GM19240 (cell line): ENCODE measurements around the gene CUL2.
"Not testable (repeated sequence)": the region's sequence is repeated elsewhere in the genome, so short reads cannot be mapped to it uniquely, and the experiment has no call there.

Source experiments
- DNase-seq: peaks from one replicate; pipeline ENCODE4 v3.0.0; 2011; ENCODE audit warnings: low spot score; ENCODE audit not compliant: insufficient read length

The CUL2 gene

DNA sequence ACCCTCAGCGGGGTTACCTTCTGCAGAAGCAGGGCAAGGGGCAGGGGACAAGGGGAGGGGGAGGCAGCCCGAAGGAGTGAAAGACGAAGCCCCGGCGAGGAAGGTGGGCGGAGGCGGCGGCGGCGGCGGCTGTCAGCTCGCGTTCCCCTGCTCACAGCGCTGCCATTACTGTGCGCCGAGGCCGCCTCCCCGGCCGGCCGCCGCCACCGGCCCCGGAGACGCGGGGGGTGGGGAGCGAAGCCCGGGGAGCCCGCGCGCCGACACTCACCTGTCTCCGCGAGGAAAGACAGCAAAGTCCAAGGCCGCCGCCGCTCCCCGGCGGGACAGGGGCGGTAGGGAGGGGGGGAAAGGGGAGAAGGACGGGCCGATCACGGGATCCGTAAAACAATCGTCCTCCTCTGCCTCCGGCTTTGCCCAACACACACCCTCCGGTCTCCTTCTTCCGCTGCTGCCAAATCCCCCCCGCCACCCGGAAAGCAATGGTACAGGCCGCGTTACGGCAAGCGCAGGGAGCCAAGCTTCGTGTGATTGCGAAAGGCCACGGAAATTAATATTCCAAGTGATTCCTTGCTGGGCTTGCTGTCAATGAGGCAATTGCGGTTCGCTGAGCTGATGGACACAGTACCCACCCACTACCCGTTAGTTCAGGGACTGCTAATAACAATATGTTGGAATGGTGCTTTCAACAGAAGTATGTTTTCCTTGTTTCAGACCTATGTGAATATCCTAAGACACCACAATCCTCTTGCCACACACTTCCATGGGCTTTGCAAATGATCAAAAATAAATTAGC, at the start of gene CUL2:
Gene CUL2 (minus strand): TSS at position 180 of the 793 bp plus-strand sequence. CDS start 19,024 bp downstream, outside the sequence.
- peak; percentile 78 for DNase-seq

DNA sequence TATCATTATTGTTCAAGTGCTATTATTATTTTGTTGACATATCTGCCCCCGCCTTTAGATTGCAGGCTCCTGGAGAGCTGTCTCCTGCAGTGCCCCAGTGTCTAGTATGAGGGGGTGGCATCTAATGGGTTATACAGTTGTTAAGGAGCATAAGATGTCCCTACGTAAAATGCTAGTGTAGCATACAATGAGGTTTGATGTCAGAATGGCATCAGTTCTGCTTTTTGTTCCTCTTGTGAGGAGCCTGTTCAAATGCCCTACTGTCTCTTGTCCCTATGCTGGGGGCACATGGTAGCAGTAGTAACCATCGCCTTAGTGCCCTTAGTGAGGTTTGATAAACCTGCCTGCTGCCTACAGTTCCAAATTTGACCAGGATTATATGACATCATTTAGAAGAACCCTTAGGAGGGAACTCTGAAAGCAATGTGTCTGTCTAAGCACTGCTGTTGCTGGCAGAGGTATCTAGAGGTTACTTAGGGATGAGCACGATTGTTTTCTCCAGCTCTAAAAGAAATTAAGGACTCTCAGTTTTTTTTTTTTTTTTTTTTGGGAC, 46.2 kb upstream of the CUL2 start:
- DNase-seq: no peak

DNA sequence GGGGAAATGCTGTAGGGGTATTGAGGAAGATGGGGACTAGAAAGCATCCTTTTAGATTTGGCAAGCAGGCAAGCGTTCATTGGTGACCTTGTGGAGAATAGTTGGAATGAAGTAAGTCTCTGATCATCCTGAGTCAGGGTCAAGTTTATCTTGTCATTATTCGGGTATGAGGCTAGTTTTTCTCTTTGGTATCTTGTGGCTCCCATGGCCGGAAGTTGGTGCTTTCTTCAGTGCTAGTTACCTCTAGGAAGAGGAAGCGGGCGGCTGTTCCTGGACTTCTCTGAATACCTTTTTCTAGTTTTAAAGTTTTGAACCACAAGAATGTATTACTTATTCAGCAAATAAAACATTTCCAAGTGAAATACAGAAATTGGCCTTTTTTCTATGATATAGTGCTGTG, 45.7 kb upstream of the CUL2 start:
- no peak for DNase-seq

DNA sequence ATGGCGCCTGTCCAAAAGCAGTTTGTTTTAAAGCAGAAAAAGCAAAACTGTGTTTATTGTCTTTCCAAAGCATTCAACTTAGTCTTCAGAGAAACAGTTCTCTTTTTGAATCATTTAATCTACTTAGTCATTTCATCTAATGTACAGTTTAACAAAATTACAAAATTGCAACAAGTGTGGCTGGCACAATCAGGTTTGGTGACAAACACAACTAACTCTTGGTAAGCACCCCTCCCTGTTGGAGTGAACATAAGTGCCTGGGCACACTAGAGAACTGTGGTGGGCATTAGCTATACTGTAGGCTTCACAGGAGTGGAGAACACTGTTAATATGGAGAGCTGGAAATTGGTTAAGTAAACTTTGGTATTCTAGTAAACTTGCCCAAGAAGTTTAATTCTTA, 43.4 kb upstream of the CUL2 start:
- no peak for DNase-seq

DNA sequence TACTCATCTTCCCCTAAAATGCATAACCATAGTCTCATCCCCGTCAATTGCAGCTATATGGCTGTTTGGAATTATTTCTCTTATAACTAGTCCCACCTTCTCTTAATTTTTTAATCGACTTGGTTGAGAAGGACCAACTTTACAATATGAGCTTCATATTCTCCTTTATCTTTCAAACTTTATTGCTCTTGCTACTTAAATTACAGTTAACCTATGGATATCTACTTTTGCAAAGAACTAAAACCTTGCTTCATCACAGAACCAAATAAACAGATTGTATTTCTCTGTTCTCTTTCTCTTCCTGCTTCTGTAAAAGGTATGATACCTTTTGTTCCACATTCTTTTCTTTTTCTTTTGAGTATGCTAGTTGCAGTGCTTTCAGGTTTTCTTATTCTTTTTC, 42.6 kb upstream of the CUL2 start:
- no peak for DNase-seq

DNA sequence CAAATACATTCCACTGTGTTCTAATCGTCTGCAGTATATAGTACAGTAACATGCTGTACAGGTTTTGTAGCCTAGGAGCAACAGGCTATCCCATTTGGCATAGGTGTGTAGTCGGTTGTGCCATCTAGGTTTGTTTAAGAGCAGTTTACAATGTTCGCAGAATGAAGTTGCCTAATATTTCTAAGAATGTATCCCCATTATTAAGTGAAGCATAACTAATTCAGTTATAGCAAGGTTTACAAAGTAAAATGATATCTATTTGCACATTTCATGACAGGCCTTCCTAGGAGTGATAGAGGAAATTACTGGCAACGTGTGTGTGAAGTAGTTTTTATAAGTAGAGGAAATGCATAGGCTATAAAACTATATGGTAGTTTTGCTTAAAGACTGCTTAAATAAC, 40.5 kb upstream of the CUL2 start:
- no peak for DNase-seq

DNA sequence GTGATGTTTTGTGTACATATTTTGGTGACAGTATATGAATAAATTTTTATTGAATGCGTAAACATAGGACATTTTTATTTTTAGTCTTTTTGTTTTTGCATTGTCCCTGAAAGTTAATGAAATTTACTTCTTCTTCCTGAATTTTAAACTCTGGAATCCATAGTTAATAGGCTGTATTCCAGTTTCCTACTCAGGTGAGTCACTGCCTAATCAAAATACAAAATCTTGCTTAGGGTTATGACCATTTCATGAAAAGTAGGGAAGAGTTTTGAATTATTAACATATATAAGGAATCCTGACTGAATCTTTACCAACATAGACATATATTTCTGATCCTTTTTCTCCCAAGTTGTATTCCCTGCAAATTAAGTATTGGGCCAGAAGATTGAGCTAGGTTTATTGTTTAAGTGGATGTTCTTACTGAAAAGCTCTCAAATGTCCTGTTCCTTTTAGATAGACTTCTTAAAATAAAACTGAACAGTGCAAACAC, 39.1 kb upstream of the CUL2 start:
- DNase-seq: no peak

DNA sequence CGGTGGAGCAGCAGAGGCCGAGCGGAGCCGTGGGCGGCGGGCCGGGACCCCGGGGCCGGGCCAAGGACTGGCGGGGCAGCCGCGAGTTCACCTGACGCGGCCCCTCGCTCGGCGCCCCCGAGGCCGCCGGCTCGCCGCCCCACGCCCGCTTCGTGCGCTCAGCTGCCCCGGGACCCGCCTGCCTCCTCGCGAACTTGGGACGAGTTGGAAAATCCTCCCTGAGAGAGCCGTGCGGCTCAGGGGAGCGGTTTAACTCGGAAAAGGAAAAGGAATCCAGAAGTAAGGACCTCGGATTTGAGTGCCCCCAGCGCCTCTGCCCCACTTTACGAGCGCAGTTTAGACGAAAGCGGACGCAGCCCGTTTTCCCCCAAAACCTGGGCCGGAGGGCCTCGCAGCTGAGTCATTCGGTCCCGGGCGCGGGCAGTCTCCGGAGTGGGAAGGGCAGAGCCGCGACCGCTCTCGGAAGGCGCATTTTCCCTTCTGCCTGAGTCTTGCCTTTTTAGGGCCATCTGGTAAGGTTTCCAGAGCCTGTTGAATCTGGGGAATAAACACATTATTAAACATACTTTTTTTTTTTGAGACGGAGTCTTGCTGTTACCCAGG, 37.2 kb upstream of the CUL2 start:
- no peak for DNase-seq

DNA sequence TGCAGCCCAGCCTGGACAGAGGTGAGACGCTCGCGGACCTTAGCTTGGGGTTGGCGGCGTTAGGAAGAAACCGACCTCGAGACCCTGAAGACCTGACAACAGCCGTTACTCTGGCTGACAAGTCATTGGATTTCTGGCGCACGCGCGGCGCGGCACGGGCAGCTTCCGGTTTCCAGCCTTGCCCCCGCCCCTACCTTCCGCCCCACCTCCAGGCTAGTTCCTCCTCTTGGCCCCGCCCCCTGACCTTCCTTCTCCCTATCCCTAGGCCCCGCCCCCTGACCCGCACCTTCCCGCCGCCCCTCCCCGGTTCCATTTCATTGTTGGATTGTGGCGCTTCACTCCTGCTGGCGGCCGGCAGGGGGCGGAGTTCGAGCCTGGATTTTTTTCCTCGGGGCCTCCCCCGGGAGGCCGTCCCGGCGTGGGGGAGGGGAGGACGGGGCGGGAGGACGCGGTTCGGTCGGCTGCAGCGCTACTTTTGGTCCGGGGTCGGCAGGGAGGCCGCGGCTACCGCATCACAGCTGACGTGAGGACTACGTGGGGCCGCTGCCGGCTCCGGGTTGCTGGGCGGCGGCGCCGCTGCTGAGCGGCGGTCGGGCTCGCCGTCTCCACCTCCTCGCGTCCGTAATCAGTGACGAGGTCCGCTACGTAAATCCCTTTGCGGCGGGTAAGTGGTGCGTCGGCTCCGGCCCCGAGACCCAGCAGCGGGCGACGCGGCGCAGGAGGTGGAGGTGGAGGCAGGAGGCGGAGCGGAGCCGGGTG, 36.6 kb upstream of the CUL2 start, which contains the start of gene CREM:
Gene CREM (plus strand): TSS at position 317 of the 759 bp plus-strand sequence. CDS start 10,990 bp downstream, outside the sequence.
- peak; percentile 48 for DNase-seq

DNA sequence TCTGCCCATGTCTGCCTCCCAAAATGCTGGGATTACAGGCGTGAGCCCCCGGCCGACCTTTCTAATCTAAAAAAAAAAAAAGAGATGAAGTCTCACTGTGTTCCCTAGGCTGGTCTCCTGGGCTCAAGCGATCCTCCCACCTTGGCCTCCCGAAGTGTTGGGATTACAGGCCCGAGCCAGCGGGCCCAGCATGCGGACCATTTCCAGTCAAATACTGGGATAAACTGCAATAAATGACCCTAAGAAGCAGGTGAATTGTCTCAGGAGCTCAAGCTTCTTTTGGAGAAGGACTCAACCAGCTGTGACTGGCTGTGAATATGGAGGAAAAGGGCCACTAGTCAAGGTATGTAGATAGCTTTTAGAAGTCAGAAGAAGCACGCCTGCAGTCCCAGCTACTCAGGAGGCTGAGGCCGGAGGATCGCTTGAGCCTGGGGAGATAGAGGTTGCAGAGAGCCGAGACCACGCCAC, 36.0 kb upstream of the CUL2 start:
- DNase-seq: no peak

DNA sequence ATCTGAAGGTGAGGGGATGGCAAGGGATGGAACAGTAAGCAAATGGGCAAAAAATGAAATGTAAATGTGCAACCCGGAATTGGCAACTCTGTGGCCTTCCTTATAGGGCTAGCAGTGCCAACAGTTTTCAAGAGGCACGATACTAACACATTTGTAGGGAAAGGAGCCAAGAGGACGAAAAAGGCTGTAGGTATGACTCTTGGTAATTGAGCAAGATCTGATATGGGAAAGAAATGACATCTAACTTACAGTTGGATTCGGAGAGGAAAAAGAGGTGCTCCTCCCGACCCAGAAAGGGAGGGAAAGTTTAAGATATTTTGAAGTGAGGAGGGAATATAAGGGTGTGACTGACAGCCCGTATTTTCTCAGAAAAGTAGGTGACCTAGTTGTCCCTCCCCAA, 34.4 kb upstream of the CUL2 start:
- DNase-seq: no peak

DNA sequence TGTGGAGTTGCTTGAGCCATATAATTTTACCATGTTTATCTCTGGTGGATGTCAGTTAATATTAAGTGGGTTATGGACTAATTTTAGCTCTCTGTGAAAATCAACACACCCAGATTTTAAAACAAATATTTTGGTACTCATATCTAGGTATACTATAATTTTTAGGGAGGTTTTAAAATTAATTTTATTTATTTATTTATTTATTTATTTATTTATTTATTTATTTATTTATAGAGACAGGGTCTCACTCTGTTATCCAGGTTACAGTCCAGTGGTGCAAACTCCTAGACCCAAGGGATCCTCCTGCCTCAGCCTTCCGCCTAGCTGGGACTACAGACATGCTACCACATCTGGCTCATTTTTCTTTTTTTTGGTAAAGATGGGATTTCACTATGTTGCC, 29.2 kb upstream of the CUL2 start:
- DNase-seq: no peak

DNA sequence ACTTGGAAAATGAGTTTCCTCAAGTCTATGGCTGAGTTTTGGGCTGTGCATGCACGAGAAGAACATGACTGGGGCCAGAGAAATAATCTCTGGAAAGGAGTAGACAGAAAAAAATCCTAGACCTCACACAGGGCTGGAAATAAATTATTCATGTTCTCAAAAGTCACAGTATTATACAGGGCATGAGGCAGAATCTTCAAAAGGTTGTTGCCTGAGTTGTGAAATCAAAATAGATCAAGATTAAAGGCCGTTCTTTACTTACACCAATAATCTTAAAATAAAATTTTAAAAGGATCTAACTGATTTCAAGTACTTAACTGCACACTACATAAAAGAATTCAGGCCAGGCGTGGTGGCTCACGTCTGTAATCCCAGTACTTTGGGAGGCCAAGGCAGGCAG, 22.4 kb upstream of the CUL2 start:
- no peak for DNase-seq

DNA sequence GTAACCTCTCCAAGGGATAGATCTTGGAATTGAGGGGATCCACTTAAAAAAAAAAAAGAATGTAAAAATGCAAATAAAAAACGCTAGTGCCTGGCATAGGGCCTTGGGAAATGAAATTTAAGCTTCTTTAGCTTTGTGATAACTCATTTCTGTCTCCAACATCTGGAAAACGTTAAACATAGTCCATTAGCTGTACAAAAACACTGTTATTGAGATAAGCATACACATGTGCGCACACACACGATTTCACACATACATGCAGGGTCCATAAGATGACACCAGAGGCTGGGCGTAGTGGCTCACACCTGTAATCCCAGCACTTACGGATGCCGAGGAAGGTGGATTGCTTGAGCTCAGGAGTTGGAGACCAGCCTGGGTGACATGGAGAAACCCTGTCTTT, 13.7 kb upstream of the CUL2 start:
- DNase-seq: no peak

DNA sequence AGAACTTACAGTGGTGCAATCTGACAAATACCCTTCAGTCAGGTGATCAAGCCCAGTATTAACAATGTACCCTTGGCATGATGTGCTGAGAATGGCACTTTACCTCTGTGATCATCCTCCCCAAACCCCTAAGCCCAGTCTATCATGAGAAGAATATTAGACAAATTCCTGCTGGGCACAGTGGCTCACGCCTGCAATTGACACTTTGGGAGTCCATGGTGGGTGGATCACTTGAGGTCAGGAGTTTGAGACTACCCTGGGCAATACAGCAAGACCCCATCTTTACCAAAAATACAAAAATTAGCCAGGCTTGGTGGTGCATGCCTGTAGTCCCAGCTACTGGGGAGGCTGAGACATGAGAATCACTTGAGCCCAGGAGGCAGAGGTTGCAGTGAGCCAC, 7.4 kb upstream of the CUL2 start:
- DNase-seq: no peak

DNA sequence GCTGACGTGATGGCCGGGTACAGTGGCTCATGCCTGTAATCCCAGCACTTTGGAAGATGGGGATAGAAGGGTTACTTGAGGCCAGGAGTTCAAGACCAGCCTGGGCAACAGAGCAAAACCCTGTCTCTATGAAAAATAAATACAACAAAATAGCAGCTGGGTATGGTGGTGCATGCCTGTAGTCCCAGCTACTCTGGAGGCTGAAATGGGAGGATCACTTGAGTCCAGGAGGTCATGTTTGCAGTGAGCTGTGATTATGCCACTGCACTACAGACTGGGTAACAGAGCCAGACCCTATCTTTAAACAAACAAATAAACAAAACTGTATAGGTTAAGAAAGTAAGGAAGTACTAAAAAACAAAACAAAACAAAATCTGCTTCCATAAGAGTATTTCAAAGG, 6.2 kb upstream of the CUL2 start:
- no peak for DNase-seq

DNA sequence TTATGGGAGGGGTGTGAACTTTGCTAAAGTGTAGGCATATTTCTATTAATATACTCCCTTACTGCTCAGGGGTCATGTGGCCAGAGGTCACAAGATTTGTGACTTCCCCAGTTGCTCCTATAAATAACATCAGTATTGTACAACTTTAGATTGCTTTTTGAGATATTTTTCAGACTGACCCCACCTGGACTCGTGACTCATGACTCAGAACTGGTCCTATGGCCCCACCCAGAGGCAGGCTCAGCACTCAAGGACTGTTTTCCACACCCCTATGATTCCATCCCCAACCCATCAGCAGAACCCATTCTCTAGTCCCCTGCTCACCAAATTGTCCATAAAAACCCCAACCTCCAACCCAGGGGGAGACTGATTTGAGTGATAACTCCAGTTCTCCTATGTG, 2.7 kb upstream of the CUL2 start:
- no peak for DNase-seq

DNA sequence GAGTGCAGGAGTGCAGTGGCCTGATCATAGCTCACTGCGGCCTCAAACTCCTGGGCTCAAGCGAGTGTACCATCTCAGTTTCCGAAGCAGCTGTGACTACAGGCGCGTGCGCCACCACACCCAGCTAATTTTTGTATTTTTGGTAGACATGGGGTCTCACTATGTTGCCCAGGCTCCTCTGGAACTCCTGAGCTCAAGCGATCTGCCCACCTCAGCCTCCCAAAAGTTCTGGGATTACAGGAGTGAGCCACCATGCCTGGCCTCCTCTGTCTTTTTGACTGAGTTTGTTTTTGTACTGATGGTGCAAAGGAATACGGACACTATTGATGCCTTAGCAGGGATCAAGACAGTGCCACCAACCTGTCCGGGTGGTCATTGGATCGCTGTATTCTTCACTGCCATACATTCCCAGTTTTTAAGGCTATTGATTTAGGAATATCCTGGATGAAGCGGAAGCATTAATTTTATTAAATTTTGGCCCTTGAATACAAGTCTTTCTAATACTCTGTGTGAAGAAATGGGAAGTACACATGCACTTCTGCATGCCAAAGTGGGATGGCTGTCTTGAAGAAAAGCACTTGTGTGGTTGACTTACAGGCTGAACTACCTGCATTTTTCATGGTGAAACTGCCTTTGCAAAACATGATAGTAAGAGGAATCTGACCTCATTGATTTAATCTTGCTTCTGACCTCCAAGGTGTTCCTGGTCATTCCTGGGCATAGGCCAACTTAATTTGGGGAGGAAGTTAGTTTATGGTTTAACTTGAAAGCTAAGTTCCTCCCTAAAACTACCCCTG, 2.1 kb upstream of the CUL2 start:
- DNase-seq: no peak

DNA sequence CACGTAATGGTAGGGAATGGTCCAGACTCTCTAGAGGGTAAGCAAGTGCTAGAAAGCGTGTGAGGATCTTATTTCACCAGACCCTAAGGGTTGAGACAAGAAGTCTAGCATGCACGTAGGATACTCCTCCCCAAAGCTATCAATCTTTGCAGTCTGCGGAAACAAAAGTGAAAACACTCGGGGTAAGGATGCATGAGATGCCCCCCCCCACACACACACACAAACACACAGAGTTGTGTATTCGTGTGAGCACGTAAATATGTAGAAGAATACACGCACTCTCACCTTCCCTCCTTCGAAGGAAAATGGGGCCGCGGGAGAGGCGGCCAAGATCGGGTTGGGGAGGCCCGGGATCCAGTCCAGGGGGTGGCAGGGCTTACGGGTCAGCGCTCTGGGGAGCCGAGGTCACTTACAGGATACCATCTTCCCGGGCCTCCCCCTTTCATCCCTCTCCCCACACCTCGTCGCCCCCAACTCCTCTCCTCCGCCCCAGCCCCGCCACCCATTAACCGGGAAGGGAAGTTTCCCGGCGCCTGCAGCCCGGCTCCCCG, 455 bp downstream of the CUL2 start:
- peak; percentile 30 for DNase-seq

DNA sequence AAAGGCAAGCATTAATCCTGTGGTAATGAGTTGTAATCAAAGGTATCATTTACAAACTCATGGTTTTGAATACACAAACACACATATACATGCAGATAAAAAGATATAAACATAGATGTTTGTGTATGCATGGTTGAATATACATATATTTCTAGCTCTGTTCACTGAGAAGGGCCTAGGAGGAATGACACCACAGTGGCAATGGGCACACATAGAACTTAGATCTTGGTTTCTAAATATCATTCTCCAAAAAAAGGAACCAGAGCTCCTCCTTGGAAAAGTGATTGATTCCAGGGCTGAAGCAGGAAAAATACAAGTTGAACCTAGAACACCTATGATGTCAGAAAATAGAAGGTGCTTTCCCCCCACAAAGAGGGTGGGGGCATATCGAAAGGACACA, 6.9 kb downstream of the CUL2 start:
- DNase-seq: no peak

DNA sequence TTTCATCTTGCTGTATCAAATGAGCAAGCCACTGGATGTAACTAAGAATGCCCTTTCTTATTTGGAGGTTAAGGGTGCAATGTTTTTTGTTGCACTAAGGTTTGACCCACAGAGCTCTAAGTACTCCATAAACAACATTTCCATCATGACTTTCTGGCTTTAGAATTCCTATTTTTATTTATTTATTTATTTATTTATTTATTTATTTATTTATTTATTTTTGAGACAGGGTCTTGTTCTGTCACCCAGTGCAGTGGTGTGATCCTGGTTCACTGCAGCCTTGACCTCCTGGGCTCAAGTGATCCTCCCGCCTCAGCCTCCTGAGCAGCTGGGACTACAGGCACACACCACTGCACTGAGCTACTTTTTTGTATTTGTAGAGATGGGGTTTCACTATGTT, 9.9 kb downstream of the CUL2 start:
- not testable (repeated sequence) for DNase-seq
